ENCODE results near the gene EEF1E1.

Gene EEF1E1

GRCh38 chr6:8087870-8088754 lies 14.2 kb downstream of the EEF1E1 start:
- no peak for DNase-seq

- no peak for DNase-seq
These were observed 15.5 kb downstream of the EEF1E1 start for GRCh38 chr6:8086755-8087306.

- DNase-seq, result no peak
These were observed 17.3 kb downstream of the EEF1E1 start for GRCh38 chr6:8085053-8085511.

- DNase-seq, result no peak
These were observed 17.8 kb downstream of the EEF1E1 start for GRCh38 chr6:8084586-8084985.

- no peak for DNase-seq
These were observed 19.1 kb downstream of the EEF1E1 start for GRCh38 chr6:8082954-8083858.

- DNase-seq, result no peak
These were observed 19.8 kb downstream of the EEF1E1 start for GRCh38 chr6:8082572-8082953.

GRCh38 chr6:8080362-8081151 lies 21.8 kb downstream of the EEF1E1 start:
- DNase-seq, result no peak

- DNase-seq, result no peak
These were observed 23.2 kb downstream of the EEF1E1 start for GRCh38 chr6:8079126-8079525.

GRCh38 chr6:8077991-8078390 lies 24.4 kb downstream of the EEF1E1 start:
- no peak for DNase-seq

- no peak for DNase-seq
These were observed 26.6 kb downstream of the EEF1E1 start for GRCh38 chr6:8075704-8076103.

- no peak for DNase-seq
These were observed 27.2 kb downstream of the EEF1E1 start for GRCh38 chr6:8075185-8075584.

GRCh38 chr6:8074213-8074612 lies 28.1 kb downstream of the EEF1E1 start:
- no peak for DNase-seq

- DNase-seq, result no peak
These were observed 28.6 kb downstream of the EEF1E1 start for GRCh38 chr6:8073758-8074157.

- no peak for DNase-seq
These were observed 31.6 kb downstream of the EEF1E1 start for GRCh38 chr6:8070718-8071117.

GRCh38 chr6:8069631-8070284 lies 32.6 kb downstream of the EEF1E1 start:
- DNase-seq, result no peak

- no peak for DNase-seq
These were observed 33.2 kb downstream of the EEF1E1 start for GRCh38 chr6:8069151-8069550.

GRCh38 chr6:8066108-8066507 lies 36.2 kb downstream of the EEF1E1 start:
- no peak for DNase-seq

- DNase-seq, result no peak
These were observed 36.8 kb downstream of the EEF1E1 start for GRCh38 chr6:8065519-8065911.

GRCh38 chr6:8064638-8065518 lies 37.5 kb downstream of the EEF1E1 start:
- DNase-seq, result no peak

GRCh38 chr6:8063761-8064637 lies 38.3 kb downstream of the EEF1E1 start, which contains the start of gene BLOC1S5:
Gene BLOC1S5, minus strand, starts transcription at chr6:8064389. Its CDS starts 13 bp downstream, at chr6:8064376.
- DNase-seq, result peak; percentile 94 to 97
